HG03025 (cell line): ENCODE measurements around the gene PRXL2A.

Experiments
- ATAC-seq: cut with Tn5 transposase; IDR thresholded peaks from one replicate; pipeline ENCODE4 v1.9.1; 2021; ENCODE audit warnings: mild to moderate bottlenecking, moderate library complexity; ENCODE audit not compliant: unreplicated experiment, low FRiP score

Gene PRXL2A

DNA sequence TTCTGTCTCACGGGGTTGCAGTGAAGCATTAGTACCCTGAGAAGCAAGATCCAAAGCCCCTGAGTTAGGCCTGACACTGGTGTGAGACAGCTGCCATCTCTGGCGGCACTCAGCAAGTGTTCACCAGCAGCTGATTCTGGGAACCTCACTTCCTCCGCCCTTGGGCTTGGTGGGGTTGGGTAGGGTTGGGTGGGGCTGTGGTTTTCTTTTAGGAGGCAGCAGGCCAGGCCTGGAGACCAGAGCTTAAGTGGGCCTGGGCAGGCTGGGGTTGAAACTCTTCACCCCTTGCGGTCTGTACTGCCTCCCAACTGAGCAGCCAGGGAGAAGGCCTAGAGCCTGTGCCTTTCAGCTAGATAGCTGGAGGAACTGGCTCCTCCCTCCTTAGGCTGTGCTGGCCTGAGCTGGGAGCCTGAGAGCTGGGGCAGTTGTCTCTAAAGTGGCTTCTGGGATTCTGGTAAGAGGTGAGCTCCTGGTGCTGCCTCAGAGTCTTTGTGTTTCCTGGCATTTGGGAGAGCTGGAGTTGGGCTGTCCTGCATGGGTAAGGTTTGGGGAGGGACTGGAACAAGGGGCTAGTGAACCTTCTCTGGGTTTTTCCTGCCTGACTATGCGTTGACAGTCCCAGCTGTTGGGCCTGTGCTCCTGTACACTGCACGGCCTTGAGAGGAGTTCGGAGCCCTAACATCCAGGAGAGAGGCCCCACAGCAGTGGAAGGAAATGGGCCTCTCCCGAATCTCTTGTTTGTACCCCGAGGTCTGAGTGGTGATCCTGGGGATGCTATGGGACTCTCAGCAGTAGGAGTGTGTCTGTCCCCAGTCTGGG lies 50.9 kb downstream of the PRXL2A start:
- ATAC-seq = peak; percentile 39

- ATAC-seq = no peak
Observed at GRCh38 chr10:80460399-80461207, 52.3 kb downstream of the PRXL2A start.

GRCh38 chr10:80461208-80462183 lies 53.1 kb downstream of the PRXL2A start:
- no peak for ATAC-seq

DNA sequence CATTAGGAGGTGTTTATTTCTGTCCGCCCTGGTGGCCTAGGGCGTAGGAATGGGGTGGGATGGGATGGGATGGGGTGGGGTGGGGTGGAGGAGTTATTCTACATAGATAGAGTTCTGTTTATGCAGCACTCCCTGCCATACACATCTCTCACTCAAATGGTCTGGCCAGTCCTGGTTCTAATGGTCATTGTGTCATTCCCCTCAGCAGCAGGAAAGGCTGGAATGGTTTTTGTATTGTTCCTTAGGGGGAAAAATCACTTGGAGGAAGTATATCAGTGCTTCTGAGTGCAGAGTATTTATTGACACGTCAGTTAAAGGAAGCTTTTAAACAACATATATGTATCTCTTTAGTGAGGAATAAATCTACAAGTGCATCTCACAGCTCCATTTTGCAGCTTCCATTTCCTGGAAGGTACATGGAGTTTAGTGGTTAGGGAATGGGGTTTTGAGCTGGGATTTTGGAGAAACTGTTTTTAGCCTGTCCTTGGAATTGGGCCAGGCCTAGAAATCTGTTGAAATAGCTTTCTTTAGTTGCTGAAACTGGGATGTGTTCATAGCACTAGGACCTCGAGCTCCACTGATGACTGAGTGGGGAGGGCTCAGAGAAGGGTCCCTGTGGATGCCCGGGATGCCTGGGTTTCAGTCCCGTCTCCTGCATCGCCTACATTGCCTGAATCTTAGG lies 54.1 kb downstream of the PRXL2A start:
- ATAC-seq = no peak

DNA sequence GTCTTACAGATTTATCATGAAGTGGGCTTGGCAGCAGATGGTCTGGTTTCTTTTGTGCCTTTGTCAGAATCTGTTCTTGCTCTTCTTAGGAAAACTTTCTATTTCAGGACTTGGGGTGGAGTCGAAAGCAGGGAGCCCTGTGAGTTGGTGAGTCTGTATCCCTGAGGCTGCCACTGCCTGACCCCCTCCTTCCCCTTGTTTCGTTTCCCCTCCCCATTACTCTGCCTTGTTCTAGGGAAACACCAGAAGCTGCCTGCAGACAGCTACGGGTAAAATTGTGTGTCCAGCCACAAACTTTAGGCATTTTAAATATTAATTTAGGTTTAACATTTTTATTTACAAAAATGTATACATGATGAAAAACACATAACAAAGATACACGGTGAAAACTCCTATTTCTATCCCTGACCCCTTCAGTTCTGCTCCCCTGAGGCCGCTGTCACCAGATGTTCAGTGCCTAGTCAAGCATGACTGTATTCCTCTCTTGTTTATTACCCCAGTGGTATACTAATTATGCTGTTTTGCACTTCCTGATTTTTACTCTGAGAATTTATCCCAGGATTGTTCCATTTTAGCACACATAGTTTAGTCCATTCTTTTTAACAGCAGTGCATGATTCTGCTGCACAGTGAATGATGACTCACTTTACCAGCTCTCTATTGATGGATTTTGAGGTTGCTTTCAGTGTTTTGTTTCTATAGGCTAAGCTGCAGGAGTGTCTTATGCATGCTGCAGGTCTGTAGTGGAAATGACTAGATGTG lies 54.8 kb downstream of the PRXL2A start:
- ATAC-seq = no peak

- no peak for ATAC-seq
Observed at GRCh38 chr10:80463868-80464267, 55.5 kb downstream of the PRXL2A start.

DNA sequence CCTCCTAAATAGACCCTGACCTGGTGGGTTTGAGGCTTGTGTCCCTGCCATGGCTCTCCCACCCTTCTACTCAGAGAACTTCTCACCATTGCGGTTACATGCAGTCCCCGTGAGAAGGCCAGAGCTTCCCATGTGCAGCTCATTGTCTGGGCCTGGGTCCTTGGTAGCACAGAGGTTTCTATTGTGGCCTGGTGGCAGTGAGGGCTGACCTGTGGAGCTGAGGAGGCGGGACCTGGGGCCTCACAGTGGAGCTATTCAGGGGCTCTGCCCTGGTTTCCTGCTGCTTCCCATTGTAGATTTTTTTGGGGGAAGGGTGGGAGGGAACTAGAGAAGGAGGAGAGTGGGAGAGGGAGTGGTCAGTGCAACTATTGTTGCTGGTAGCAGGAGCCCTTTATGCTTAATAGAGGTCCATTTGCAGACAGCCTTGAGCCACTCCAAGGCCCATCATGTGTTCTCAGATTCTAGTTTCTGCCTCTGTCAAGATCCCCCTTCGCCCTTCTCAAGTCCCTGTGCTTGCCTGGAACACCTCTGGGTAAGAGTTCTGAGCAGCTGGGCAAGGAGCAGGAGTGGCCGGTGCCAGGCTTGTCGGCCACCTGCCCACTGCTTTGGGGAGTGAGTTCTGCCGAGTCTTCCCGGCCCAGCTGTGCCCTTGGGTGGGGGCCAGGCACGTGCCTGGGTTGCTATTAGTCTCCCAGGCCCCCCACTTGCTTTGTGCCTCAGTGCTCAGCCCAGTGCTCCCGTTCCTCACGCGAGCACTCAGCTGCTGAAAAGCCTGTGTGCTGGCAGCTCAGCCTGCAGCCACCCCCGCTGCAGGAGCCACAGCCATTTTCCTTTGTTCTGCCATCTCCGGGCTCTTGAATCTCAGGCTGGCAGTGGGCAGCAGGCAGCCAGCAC lies 56.5 kb downstream of the PRXL2A start:
- ATAC-seq = no peak

GRCh38 chr10:80465451-80465835 lies 57.1 kb downstream of the PRXL2A start:
- ATAC-seq = no peak

GRCh38 chr10:80465839-80466590 lies 57.7 kb downstream of the PRXL2A start:
- no peak for ATAC-seq

DNA sequence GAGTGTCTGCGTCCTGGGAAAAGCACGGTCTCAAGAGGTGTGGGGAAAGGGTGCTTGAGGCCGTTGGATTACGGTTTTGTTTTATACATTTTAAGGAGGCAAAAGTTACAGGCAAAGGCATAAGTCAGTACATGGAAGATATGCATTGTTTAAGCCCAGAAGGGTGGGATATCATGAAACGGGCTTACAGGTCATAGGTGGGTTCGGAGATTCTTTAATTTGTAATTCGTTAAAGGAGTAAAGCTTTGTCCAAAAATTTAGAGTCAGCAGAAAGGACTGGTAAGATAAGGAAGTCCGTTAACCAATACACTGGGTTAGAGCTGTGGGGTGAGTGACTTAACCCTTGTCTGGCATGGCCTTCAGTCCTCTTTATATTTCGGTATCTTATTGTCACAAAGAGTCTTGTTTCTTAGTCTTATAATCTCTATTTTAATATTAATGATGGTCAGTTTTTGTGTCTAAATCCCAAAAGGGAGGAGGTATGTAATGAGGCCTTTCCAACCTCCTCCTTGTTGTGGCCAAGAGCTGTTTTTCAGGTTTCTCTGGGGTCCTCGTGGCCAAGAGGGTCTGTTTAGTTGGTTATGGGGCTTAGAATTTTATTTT lies 58.5 kb downstream of the PRXL2A start:
- ATAC-seq = no peak

- no peak for ATAC-seq
Observed at GRCh38 chr10:80468002-80468401, 59.7 kb downstream of the PRXL2A start.

DNA sequence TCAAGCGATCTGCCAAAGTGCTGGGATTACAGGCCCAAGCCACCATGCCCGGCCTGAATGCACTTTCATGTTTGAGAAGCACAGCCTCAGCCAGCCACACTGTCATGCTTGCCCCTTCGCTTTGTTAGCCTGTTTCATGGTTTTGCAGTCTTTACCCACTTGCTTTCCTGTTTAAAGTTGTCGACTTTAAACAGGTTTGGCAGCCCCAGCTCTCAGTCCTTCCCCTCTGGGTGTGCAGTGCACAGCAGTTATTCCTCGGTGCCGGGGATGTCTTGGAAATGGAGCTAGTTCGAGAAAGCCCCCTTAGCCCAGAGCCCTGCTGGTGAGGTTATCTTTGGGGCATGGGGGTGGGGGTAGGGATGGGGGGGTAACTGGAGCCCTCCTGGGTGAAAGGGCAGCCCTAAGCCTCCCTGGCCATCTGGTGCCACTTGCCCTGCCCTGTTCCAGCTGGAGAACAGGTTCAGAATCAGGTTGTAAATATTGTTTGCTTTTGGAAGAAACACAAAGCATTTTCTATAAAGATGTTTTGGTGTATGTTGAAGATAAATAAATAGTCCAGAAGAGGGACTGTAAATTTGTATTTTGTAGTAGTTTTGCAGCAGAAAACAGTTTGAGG lies 60.6 kb downstream of the PRXL2A start:
- ATAC-seq = no peak

GRCh38 chr10:80470266-80470665 lies 61.9 kb downstream of the PRXL2A start:
- ATAC-seq = no peak

DNA sequence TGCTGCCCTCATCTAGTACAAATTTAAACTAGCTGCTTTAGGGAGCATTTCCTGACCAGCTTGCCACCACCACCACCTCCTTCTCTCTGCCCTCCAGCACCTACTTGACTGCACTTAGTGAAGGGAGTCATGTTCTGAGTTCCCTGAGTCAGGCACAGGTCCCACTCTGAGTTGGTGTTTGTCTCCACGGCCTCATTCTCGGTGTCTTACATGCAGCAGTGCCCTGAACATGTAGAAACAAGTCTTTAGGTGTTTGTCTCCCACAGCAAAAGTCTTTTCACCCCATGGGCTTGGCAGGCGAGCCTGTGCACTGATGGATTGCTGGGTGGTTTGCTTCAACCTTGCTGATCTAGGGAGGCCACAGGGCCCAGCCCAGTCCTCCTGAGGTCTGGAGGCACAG lies 62.6 kb downstream of the PRXL2A start:
- ATAC-seq = no peak

DNA sequence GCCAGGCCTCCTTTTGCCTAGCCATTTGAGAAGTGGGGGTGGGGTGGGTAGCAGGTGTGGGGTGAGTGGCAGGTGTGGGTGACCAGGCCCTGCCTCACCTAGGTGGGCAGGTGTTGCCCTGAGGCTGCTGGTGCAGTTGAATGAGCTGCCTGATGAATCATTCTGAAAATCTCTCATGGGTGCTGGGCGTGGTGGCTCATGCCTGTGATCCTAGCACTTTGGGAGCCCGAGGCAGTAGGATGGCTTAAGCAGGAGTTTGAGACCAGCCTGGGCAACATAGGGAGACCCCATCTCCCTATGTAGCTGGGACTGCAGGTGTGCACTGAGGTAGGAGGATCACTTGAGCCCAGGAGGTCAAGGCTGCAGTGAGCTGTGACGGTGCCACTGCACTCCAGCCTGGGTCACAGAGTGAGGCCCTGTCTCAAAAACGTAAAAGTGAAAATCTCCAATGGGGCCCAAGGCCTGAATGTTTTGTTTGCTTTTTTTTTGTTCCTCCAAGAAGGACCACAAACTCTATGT lies 63.4 kb downstream of the PRXL2A start:
- ATAC-seq = peak; percentile 51

GRCh38 chr10:80472234-80473095 lies 64.1 kb downstream of the PRXL2A start:
- peak; percentile 76 for ATAC-seq
